ENCODE results near the gene ZNF106. TPM values are rescaled to one million over a fixed set of nuclear protein-coding genes. Genes with fewer than 3 reads are reported as not detected.

ZNF106 gene
- total and polyA plus RNA-seq, 8 donors, result 46.6 to 106 (median 53.1) TPM

DNA sequence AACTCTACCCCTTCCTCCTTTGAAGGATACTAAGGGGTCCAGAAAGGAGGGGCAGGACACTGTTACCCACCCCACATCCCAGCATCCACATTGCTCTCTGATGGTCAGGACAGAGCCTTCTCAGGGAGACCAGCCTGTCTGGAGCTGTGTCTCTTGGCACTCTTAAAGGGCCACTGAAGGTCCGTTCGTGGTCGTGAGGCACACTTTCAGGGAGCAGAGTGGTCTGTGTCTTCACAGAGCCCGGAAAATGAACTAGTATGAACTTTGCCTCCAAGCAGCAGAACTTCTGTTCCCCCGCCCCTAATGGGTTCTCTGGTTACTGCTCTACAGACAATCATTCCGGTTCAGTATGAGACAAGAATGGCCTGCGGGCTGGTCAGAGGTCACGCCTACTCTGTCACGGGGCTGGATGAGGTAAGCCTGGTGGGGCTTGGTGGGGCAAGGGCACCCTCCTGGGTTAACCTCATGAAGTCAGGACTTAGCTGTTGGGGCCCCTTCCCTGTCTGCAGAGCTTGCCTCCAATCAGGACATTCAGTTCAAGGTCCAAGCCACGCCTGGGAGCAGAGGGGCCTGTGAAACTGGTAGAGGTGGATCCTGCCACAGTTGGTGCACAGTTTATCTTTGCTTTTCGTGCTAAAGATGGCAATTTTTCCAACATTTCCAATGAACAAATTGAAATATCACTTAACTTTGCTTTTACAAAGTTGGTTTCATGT, 98.5 kb downstream of the ZNF106 start:
- intact Hi-C loops (cut with DNase I), result no loop called here
- DNase-seq, result no peak

GRCh38 chr15:42387603-42388002, 103.3 kb downstream of the ZNF106 start:
- H3K9me3 ChIP-seq, result no peaks in the 10 kb centered on the region
- H3K4me1 ChIP-seq, result peaks cover 0 to 5% of the 10 kb centered on the region in 2 donors
- intact Hi-C loops (cut with DNase I), result no loop called here
- H3K36me3 ChIP-seq, result peaks cover 0 to 61% of the 10 kb centered on the region in 2 donors
- no peak overlapping the region for H3K27ac ChIP-seq
- no peak overlapping the region for H3K4me3 ChIP-seq
- H3K27me3 ChIP-seq, result no peaks in the 10 kb centered on the region
- ATAC-seq (peak; percentile 81), DNase-seq (no peak)
- TF ChIP-seq CTCF (IDR thresholded peaks at IDR 0.05), result no peak

More for the DNA sequence above, 98.5 kb downstream of the ZNF106 start:
- peaks cover 0 to 45% of the 10 kb centered on the region in 2 donors for H3K36me3 ChIP-seq
- no peak for ATAC-seq
- H3K27me3 ChIP-seq, result no peaks in the 10 kb centered on the region
- H3K9me3 ChIP-seq, result no peaks in the 10 kb centered on the region
- H3K27ac ChIP-seq, result no peak overlapping the region
- no peaks in the 10 kb centered on the region for H3K4me1 ChIP-seq
- no peak for TF ChIP-seq CTCF (IDR thresholded peaks at IDR 0.05)
- H3K4me3 ChIP-seq, result no peak overlapping the region

DNA sequence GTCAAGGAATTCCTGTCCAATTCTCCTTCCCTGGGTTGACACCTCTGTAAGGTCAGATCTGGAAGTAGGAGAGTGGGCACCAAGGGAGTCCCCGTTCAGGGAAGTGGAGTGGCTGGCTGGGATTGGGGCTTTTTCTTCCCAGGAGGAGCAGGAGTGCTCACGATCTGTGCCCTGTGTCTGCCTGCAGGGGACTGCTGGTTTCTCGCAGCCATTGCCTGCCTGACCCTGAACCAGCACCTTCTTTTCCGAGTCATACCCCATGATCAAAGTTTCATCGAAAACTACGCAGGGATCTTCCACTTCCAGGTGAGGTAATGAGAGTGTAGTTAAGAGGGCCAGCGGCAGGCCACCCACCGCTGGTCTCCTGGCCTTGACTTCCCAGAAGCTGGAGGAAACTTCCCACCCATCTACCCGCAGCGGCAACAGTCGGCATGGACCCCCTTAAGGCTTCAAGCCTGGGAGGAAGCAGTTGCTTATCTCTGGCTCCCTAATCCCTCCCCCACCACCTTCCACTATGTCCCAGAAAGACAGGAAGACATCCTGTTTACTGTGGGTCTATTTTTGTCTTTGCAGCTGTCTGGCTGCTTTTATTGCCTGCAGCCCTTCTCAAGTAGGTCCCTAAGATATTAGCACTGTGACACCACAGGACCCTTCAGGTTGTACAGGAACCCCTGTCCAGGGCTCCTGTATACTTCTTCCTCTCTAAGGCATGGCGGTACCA, 104.8 kb downstream of the ZNF106 start:
- Histone ChIP-seq H3K36me3 (peaks cover 0 to 56% of the 10 kb centered on the region in 2 donors), H3K27me3 (no peaks in the 10 kb centered on the region), H3K4me1 (peaks cover 0 to 5% of the 10 kb centered on the region in 2 donors), H3K4me3 (no peak overlapping the region), H3K27ac (peak overlapping the region in 1 of 2 donors; percentile 33), H3K9me3 (no peaks in the 10 kb centered on the region)
- ATAC-seq (no peak), DNase-seq (peak in 1 of 4 donors; percentile 21)
- no peak for TF ChIP-seq CTCF (IDR thresholded peaks at IDR 0.05)
- intact Hi-C loops (cut with DNase I), result no loop called here

- Histone ChIP-seq H3K36me3 (peaks cover 0 to 52% of the 10 kb centered on the region in 2 donors), H3K4me3 (no peak overlapping the region), H3K4me1 (peaks cover 0 to 5% of the 10 kb centered on the region in 2 donors), H3K27me3 (no peaks in the 10 kb centered on the region), H3K9me3 (no peaks in the 10 kb centered on the region), H3K27ac (peak overlapping the region in 1 of 2 donors; percentile 33)
- DNase-seq, result peak in 1 of 4 donors; percentile 36
- intact Hi-C loops (cut with DNase I), result no loop called here
- TF ChIP-seq CTCF (IDR thresholded peaks at IDR 0.05), result peak; percentile 32 to 41
- peak; percentile 55 for ATAC-seq
These were observed 105.5 kb downstream of the ZNF106 start for GRCh38 chr15:42385206-42385979.

Data from left lung (tissue), 10 donors.